ENCODE measurements around the gene NMNAT3.

The NMNAT3 gene

DNA sequence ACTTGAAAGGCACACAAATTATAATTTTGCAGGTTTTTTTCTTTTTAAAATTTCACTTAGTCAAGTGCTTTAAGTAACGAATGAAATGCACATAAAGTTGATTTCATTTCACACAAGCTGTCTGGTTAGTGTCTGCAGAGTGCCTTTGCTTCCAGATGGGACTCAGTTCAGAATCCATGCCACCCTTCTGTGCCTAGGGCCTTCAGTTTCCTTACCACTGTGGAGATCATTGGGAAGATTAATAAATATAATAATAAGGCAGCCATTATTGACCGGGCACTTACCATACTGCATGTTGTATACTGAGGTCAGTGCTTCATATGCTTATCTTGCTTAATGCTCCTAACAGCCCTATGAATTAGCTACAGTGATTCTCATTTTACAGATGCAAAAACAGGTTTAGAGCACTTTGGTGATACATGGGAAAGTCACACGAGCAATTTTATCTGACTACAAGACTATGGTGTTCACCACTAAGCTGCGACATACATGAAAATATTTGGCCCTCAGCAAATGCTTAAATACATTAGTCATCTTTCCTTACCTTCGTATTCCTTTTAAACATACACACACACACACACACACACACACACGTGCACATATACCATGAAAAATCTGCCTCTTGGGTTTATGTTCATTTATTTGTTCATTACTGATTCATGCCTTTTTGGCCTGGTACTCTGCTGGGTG, 3.1 kb downstream of the NMNAT3 start:
- DNase-seq = no peak

DNA sequence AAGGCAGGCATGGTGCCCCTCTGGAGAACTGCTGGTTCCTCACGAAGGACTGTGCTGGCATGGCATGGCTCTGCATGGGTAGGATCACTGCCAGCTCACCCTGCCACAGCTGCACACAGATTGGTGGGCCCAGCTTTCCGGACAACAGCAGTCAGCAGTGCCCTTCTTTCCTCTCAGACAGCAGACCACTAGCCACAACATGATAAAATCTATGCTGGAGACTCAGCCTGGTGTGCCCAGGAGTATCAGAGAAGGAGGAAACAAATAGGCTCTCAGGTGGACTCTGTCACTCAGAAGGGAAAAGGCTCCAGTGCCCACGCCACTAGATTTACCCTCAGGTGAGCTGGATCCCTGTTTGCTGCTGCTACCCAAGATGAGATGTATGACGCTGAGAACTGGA, 4.9 kb downstream of the NMNAT3 start:
- DNase-seq = no peak

- DNase-seq = no peak
Observed at GRCh38 chr3:139671863-139672646, 5.7 kb downstream of the NMNAT3 start.

DNA sequence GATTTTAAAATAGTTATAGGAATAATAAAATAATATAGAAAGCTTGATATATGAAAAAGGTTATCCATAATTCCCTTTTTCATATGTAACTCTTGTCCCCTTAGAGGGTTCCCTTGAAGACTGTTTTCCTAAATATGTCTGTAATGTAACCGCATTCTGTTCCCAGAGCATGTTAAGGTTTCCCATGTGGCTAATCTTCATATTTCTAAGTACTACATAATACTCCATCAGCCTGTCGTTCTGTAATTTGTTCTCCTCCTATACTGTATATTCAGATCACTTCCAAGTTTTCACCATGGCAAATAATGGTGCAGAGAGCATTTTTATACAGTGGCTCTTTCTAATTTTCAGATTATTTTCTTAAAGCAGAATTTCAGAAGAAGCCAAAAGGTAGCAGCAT, 6.7 kb downstream of the NMNAT3 start:
- no peak for DNase-seq

- no peak for DNase-seq
Observed at GRCh38 chr3:139670196-139670595, 7.6 kb downstream of the NMNAT3 start.

- DNase-seq = no peak
Observed at GRCh38 chr3:139668332-139668731, 9.4 kb downstream of the NMNAT3 start.

GRCh38 chr3:139664958-139665357, 12.8 kb downstream of the NMNAT3 start:
- no peak for DNase-seq

DNA sequence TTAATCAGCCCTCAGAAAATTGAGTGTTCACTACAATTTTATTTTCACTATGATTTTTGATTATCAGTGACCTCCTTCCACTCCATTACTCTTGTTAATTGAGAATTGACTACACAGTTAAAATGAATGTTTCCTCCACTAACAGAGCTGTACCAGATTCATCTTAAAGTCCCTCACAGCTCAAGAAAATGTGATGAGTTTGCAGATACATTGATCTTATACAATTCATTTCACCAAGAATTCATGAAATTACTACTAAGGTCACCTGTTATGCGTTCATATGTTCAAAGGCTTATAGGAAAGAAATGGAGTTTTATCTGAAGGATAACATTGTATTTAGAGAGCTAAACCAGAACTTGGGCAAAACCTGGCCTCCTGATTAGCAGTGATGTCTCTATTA, 17.5 kb downstream of the NMNAT3 start:
- DNase-seq = no peak

GRCh38 chr3:139659511-139659910, 18.3 kb downstream of the NMNAT3 start:
- no peak for DNase-seq

- no peak for DNase-seq
Observed at GRCh38 chr3:139657936-139658335, 19.8 kb downstream of the NMNAT3 start.

DNA sequence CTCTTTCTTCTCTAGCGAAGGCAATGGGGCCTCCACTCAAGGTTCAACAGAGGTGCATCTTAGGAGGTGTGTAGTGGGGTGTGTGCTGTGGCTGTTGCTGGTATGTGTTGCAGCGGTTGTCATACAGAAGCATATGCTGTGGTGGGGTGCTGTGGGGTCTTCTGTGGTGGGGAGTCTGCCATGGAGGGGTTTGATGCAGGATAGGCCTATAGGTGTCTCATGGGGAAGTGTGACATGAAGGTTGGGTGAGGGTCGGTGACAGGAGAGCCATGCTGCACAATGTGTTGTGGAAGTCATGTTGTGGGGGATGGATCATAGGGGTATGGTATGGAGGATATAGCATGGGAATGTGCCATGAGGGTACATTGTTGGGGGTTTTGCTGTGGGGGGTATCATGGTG, 20.3 kb downstream of the NMNAT3 start:
- no peak for DNase-seq

DNA sequence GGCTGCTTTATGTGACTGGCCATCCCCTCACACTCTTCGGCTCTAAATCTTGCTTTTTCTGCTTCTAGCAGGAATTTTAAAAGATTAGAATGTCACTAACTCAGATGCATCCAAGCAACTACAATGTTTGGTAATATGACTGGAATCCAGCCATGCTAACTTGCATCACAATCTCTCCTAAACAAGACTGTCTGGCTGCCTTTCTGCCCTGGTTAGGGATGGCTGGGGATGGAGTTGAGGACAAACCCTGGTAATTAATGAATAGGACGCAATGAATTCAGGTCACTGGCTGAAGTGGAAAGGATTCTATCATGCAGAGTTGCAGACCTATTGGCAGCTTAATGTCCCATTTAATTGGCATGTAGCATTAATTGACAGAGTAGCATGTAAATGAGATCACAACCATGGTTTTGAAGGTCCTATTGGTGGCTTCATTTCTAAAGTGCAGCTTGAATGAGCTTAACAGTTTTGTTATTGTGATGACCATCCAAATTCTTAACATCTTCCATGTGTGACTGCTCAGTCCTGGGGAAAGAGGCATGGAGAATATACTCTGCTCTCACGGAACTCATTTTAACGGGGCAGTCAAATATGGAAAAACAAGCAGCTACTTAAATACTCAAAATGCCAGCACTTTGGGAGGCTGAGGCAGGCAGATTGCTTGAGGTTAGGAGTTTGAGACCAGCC, 21.7 kb downstream of the NMNAT3 start:
- DNase-seq = no peak

DNA sequence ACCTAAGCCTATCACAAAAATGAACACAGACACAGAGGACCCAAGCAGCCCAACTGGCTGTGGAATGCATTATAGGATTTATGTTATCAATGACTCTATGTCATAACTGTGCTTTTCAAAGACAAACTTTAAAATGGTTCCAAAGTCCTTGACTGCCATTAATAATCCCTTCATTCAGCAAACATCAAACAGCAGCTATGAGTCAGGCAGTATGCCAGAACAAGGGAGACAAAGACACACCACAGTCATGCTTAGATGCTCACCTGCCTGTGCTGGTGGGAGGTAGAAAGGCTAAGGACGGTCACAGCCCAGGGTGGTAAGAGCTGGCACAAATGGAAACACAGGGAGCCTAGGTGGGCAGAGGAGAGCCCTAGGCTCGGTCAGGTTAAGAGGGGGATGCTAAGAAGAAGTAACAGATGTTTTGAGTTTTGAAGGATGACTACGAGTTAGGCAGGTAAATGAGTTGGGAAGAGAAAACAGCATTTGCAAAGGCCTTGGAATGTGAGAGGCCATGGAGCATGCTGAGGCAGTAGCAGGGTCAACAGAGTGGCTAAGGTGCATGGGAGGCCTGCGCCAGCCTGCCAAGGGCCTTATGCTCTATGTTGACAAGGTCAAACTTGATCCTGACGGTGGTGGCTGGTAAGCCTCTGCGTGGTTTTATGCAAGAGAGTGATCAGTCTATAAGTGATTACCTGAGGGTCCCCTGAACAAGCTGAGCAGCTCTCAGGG, 23.0 kb downstream of the NMNAT3 start:
- DNase-seq = no peak

DNA sequence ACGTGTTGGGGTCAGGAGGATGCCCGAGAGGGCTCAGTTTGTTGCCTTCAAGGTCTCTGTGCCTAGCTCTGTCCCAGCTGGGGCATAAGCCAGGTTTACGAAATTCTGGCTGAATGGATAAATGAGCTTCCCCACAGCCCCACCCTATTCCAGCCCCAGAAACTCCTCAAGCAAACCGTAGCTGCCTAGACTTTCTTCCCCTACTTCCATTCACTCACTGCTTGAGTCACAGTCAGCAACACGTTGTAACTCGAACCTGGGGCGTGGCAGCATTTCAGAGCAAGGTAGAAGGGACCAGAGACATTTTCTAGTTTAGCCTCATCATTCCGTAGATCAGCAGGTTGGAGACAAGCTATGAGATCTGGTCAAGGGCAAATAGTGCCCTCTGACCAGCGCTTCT, 24.2 kb downstream of the NMNAT3 start:
- DNase-seq = no peak

DNA sequence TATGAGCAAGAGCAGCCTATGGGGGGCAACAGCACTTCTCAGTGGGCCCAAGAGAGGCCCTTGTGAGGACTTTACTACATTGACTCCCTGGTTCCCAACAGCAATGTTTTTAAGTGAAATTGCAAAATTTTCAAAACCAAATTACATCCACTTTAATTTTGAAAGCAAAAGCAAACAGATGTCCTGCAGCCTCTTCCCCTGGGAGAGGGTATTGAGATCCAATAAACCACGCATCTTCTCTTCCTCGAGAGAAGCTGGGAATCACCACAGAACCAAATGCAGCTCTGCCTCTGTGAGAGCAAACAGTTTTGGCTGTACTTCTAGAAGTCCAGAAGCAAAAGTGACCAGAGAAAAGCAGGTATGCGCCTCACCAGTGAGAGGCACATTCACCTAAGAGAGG, 25.2 kb downstream of the NMNAT3 start:
- DNase-seq = no peak

DNA sequence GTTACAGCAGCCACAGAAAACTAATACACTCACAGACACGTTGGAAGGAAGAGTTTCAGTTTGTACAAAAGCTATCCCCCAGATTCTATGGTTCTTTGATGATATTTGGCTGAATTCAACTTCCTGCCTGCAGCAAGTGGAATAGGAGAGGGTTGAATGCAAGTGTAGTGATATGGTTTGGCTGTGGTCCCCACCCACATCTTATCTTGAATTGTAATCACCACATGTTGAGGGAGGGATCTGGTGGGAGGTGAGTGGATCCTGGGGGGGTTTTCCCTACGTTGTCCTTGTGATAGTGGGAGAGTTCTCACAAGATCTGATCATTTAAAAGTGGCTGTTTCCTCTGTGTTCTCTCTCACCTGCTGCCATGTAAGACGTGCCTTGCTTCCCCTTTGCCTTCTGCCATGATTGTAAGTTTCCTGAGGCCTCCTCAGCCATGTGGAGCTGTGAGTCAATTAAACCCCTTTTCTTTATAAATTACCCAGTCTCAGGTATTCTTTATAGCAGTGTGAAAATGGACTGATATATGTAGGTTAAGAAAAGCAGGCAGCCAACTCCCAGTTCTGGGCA, 29.8 kb downstream of the NMNAT3 start:
- DNase-seq = no peak

DNA sequence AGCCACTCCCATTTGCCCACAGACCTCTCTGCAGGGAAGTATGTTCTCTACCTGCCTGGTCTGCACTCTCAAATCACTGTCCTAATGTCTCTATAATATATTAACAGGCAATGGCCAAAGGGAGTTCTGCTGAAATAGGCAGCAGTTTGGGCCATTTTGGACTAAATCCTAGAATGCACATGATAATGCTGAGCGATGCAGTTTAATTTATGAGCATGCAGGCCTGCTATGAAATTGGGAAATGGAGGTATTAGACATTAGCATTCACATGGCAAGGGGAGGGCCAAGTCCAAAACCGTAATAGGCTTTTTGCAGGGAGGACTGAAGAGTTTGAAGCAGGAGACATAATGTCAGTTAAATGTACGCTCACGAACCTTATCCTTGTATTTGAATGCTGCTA, 31.3 kb downstream of the NMNAT3 start:
- no peak for DNase-seq

DNA sequence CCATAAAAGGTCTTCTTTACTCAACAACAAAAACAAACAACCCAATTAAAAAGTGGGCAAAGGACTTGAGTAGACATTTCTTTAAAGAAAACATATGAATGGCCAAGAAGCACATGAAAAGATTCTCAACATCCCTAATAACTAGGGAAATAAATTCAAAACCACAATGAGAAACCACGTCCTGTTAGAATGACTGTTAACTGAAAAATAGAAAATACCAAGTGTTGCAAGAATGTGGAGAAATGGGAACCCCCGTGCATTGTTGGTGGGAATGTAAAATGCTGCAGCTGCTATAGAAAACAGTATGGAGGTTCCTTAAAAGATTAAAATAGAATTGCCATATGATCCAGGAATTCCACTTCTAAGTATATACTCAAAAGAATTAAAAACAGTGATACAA, 34.8 kb downstream of the NMNAT3 start:
- no peak for DNase-seq

GRCh38 chr3:139640456-139640855, 37.3 kb downstream of the NMNAT3 start:
- DNase-seq = no peak

DNA sequence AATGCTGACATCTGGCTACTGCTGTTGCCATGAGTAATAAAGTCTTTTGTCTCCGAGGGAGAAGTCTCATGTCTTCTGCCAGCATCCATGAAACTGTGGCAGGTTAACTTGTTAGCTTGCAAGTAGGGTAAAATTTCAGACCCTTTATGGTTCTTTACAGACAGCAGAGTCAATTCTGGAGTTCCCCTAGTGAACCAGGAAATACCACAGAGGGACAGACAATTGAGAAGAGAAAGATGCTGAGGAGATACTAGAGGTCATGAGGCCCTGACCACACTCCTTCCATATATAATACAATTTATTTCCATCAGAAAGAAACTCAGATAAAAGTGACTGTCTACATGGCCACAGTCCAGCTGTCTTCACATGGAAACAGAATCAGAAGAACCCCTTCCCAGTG, 38.1 kb downstream of the NMNAT3 start:
- DNase-seq = no peak

GRCh38 chr3:139638518-139638917, 39.3 kb downstream of the NMNAT3 start:
- DNase-seq = no peak

- DNase-seq = no peak
Observed at GRCh38 chr3:139636511-139636910, 41.3 kb downstream of the NMNAT3 start.

DNA sequence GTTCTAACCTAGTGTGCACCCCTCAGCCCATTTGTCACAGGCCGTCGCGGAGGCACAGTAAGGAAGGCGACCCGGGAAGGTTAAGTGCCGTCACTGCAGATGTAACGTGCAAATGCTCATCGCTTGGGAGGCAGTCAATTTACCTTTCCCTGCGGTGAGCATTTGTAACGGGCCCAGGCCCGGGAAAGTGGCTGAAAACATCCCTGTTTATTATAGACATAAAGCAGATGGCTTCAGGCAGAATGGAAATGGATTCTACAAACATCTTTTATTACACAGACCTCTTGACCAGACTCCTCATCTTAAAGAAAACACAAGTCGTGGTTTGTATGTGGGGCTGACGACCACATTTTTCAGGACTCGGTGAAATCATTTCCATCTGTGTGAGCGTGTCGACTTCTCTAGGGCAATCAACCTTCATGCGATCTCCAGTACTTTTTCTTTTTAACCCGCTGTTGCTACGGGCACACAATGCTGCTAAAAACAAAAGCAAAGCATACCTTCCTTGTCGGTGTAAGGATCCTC, 43.6 kb downstream of the NMNAT3 start:
- no peak for DNase-seq

Data from cerebellar nuclear complex (tissue), 1 donor.